ENCODE measurements around the gene APOL3.
"Not testable (repeated sequence)": the region's sequence is repeated elsewhere in the genome, so short reads cannot be mapped to it uniquely, and the experiment has no call there.

- not testable (repeated sequence) for TF ChIP-seq CTCF (IDR thresholded peaks at IDR 0.05; ENCODE audit: low read length); EZH2 (IDR thresholded peaks at IDR 0.05; ENCODE audit: borderline replicate concordance, low read length)
Observed at GRCh38 chr22:36209488-36209908, 48.9 kb upstream of the APOL3 start.
